ENCODE data around the gene COL8A1. TPM values are rescaled to one million over a fixed set of nuclear protein-coding genes. Genes with fewer than 3 reads are reported as not detected.

Gene COL8A1
- total RNA-seq, 1 donor from 2014 or later, result 0.09 TPM

GRCh38 chr3:99648516-99648915 is 10.1 kb downstream of the COL8A1 start:
- Mint-ChIP-seq H3K27me3 (peaks cover 2% of the 10 kb centered on the region), H3K9me3 (no peaks in the 10 kb centered on the region), H3K4me1 (no peaks in the 10 kb centered on the region), H3K4me3 (no peak overlapping the region), H3K36me3 (ENCODE audit: low read depth) (no peaks in the 10 kb centered on the region), H3K27ac (no peak overlapping the region)
- POLR2A ChIA-PET, result no interaction called here
- TF ChIP-seq, protein P1, sequence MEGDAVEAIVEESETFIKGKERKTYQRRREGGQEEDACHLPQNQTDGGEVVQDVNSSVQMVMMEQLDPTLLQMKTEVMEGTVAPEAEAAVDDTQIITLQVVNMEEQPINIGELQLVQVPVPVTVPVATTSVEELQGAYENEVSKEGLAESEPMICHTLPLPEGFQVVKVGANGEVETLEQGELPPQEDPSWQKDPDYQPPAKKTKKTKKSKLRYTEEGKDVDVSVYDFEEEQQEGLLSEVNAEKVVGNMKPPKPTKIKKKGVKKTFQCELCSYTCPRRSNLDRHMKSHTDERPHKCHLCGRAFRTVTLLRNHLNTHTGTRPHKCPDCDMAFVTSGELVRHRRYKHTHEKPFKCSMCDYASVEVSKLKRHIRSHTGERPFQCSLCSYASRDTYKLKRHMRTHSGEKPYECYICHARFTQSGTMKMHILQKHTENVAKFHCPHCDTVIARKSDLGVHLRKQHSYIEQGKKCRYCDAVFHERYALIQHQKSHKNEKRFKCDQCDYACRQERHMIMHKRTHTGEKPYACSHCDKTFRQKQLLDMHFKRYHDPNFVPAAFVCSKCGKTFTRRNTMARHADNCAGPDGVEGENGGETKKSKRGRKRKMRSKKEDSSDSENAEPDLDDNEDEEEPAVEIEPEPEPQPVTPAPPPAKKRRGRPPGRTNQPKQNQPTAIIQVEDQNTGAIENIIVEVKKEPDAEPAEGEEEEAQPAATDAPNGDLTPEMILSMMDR (IDR thresholded peaks at IDR 0.05), result no peak
- DNase-seq, result no peak
- intact Hi-C loops (cut with micrococcal nuclease), result no loop called here
- CTCF ChIA-PET, result no interaction called here
- ATAC-seq (ENCODE audit: low read depth), result no peak

- Mint-ChIP-seq H3K27ac (no peak overlapping the region), H3K9me3 (no peaks in the 10 kb centered on the region)
These were observed 13.1 kb downstream of the COL8A1 start for GRCh38 chr3:99651531-99651930.

DNA sequence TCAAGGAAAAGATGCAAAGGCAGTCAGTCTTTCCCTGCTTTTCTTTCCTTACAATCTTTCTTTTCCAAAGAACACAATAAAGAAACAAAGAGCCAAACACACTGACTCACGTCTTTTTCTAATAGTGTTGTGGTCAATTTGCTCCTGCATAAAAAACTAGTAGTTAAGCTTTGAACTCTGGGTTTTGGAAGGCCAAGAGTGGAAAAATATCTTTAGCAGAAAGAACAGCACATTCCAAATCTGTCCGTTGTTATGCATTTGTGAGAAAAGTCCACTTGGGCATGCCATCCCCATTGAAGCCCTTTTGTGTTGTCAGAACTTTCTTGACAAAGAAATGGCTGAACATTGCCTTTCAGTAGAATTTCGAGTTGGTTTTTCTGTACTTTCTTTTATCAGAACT is 18.2 kb downstream of the COL8A1 start:
- Mint-ChIP-seq H3K36me3 (ENCODE audit: low read depth) (no peaks in the 10 kb centered on the region), H3K27ac (no peak overlapping the region), H3K27me3 (peaks cover 5% of the 10 kb centered on the region), H3K9me3 (no peaks in the 10 kb centered on the region), H3K4me3 (no peak overlapping the region), H3K4me1 (no peaks in the 10 kb centered on the region)
- ATAC-seq (ENCODE audit: low read depth), result no peak
- intact Hi-C loops (cut with micrococcal nuclease), result no loop called here
- TF ChIP-seq, protein P1 (IDR thresholded peaks at IDR 0.05), result no peak
- no peak for DNase-seq
- CTCF ChIA-PET, result no interaction called here
- POLR2A ChIA-PET, result no interaction called here

More at GRCh38 chr3:99651531-99651930, 13.1 kb downstream of the COL8A1 start:
- Mint-ChIP-seq H3K27me3 (no peaks in the 10 kb centered on the region), H3K4me1 (no peaks in the 10 kb centered on the region), H3K4me3 (no peak overlapping the region), H3K36me3 (ENCODE audit: low read depth) (no peaks in the 10 kb centered on the region)
- TF ChIP-seq, protein P1 (IDR thresholded peaks at IDR 0.05), result no peak
- ChIA-PET POLR2A (no interaction called here), CTCF (no interaction called here)
- intact Hi-C loops (cut with micrococcal nuclease), result no loop called here
- ATAC-seq (ENCODE audit: low read depth) (no peak), DNase-seq (no peak)

- H3K27ac Mint-ChIP-seq, result no peak overlapping the region
- TF ChIP-seq, protein P1 (IDR thresholded peaks at IDR 0.05), result no peak
- no peaks in the 10 kb centered on the region for H3K36me3 Mint-ChIP-seq (ENCODE audit: low read depth)
- no peaks in the 10 kb centered on the region for H3K9me3 Mint-ChIP-seq
- ATAC-seq (ENCODE audit: low read depth) (no peak), DNase-seq (no peak)
- no peak overlapping the region for H3K4me3 Mint-ChIP-seq
- ChIA-PET CTCF (no interaction called here), POLR2A (no interaction called here)
- H3K27me3 Mint-ChIP-seq, result peaks cover 5% of the 10 kb centered on the region
- no peaks in the 10 kb centered on the region for H3K4me1 Mint-ChIP-seq
- intact Hi-C loops (cut with micrococcal nuclease), result no loop called here
These were observed 19.9 kb downstream of the COL8A1 start for GRCh38 chr3:99658274-99658673.

DNA sequence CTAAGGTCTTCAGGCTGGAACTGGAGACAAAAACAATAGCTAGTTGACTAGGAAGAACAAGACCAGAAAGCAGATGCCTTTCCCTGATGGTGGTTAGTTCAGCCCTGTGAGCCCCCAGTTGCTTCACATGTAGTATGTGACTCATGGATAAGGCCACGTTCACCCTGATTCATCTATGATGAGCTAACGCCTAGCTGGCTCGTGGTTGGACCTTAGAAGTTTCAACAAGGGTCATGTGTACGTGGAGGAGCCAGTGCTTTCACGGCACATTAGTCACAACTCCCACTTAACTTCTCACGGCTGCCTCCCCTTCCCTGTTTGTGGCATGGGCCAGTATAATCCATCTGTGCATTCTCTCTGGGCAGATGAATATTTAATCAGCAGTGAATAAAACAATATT is 20.6 kb downstream of the COL8A1 start:
- H3K36me3 Mint-ChIP-seq (ENCODE audit: low read depth), result no peaks in the 10 kb centered on the region
- H3K27ac Mint-ChIP-seq, result no peak overlapping the region
- ChIA-PET POLR2A (no interaction called here), CTCF (no interaction called here)
- no peak overlapping the region for H3K4me3 Mint-ChIP-seq
- no peak for ATAC-seq (ENCODE audit: low read depth)
- H3K4me1 Mint-ChIP-seq, result no peaks in the 10 kb centered on the region
- no peaks in the 10 kb centered on the region for H3K9me3 Mint-ChIP-seq
- intact Hi-C loops (cut with micrococcal nuclease), result no loop called here
- TF ChIP-seq, protein P1 (IDR thresholded peaks at IDR 0.05), result no peak
- no peak for DNase-seq
- peaks cover 5% of the 10 kb centered on the region for H3K27me3 Mint-ChIP-seq

Measured in activated B cell treated with CpG ODN at 0.5 μM for 24 hours (primary cell).